COR-L47 (cell line): ENCODE measurements around the gene ZNF8.
A peak's percentile ranks its signal among the peaks of the same experiment; 100 is the strongest.

ENCODE experiments used
- DNase-seq: peaks from one replicate; lab custom pipeline; 2025; lab: John Stamatoyannopoulos, UW

ZNF8 gene

GRCh38 chr19:58296104-58296503 lies 17.3 kb downstream of the ZNF8 start:
- no peak for DNase-seq

GRCh38 chr19:58300620-58301019 lies 21.9 kb downstream of the ZNF8 start:
- DNase-seq = no peak

DNA sequence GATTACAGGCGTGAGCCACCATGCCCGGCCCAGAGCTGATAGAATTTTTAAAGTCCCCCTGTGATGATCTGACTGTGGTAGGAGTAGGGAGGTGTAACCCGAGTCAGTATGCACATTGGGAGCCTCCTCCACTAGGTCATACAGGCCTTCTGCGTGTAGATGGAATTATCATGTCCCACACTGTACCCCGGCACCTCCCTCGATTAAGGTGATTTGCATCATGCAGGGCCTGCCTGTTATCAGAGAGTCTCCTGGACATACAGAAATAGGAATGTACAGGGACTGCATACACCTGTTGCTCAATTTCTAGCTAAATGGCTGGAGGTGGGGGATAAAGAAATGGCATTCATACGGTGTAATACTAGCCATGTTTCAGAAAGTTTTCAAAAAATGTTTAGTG lies 25.5 kb downstream of the ZNF8 start:
- DNase-seq = no peak

- no peak for DNase-seq
These were observed 26.0 kb downstream of the ZNF8 start for GRCh38 chr19:58304748-58305064.

- DNase-seq = peak; percentile 91
These were observed 26.5 kb downstream of the ZNF8 start, which contains the start of gene ERVK3-1 for GRCh38 chr19:58305065-58305931. Gene ERVK3-1, plus strand, starts transcription at chr19:58305377. Its CDS starts 6,792 bp downstream, at chr19:58312169.

DNA sequence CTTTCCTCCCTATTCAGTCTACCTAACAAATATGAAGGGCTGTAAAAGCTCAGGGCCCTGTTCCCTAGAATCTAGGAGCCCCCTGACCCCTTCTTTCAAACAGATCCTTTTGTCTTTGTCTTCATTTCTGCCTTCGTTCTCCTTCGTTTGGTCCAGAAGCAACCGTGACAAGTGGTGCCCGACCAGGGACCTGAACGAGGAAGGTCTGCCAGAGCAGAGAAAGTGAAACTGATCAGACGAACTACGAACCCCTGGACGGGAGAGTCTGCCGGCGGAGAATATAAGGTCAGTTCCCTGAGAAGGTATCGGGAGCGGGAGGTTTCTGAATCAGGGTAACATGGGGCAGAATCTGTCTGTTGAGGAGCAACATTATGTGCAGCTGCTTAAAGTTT lies 27.2 kb downstream of the ZNF8 start:
- no peak for DNase-seq

- no peak for DNase-seq
These were observed 29.0 kb downstream of the ZNF8 start for GRCh38 chr19:58307736-58308135.

GRCh38 chr19:58310685-58311084 lies 31.9 kb downstream of the ZNF8 start:
- DNase-seq = peak; percentile 22

GRCh38 chr19:58311345-58311865 lies 32.6 kb downstream of the ZNF8 start:
- DNase-seq = no peak

DNA sequence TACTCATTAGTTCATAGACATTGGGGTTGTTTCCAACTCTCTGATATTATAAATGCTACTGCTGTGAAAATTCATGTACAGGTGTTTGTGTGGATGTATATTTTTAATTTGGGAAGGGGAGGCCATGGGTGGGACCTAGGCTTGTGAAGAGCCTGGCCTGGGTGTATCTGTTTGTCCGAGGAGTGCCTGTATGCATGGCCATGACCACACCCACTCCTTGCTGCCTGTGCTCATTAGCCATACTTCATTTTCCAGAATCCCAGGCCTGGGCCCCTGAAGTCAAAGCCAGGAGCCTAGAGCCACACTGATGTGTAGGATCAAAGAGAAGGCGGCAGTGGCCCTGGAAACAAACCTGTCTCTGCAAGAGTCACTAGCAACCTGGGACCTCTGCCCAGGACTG lies 36.8 kb downstream of the ZNF8 start:
- DNase-seq = no peak

DNA sequence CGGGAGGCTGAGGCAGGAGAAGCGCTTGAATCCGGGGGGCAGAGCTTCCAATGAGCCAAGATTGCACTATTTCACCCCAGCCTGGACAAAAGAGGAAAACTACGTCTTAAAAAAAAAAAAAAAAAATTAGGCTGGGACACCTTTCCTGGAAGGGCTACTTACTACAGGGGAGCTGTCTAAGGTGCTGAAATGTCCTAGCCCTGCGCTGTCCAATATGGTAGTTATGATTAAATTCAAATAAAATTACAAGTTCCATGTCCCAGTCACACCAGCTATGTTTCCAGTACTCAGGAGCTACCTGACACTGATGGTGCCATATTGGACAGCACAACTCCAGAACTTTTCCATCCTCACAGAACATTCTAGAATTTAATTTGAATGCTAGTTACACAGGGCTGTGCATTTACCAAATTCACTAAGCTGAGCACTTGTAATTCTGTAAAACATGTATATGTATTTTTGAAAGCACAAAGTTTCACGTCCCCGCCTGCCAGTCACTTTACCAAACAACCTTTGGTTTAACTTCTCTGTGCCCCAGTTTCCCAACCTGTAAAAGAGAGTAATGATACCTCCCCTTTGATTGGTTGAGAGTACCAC lies 38.8 kb downstream of the ZNF8 start:
- DNase-seq = no peak

GRCh38 chr19:58318297-58318696 lies 39.5 kb downstream of the ZNF8 start:
- no peak for DNase-seq

- no peak for DNase-seq
These were observed 40.5 kb downstream of the ZNF8 start for GRCh38 chr19:58319241-58319640.

- peak; percentile 46 for DNase-seq
These were observed 46.7 kb downstream of the ZNF8 start for GRCh38 chr19:58325311-58326022.

- DNase-seq = no peak
These were observed 47.8 kb downstream of the ZNF8 start for GRCh38 chr19:58326501-58326913.

GRCh38 chr19:58326914-58327726 lies 48.4 kb downstream of the ZNF8 start, which contains the start of gene ZSCAN22:
Gene ZSCAN22, plus strand, starts transcription at chr19:58326994. Its CDS starts 7,809 bp downstream, at chr19:58334803.
- peak; percentile 92 for DNase-seq

DNA sequence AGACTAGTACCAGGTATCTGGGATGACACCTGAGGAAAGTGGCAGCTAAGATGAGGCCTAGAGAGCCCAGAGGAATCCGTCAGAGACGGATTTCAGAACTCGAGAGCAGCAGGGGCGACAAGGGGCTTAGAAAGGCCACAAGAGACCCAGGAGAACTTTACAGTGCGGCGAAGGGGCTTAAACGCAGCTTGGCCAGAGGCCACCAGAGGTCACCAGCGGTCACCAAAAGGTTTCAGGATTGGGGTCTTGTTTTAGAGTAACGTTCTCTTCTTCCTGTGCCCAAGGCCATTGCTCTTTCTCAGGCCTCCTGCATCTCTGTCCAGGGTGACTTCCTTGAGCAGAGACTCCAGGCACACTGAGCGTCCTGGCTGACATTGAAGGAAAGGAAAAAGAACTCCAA lies 50.2 kb downstream of the ZNF8 start:
- no peak for DNase-seq

GRCh38 chr19:58330458-58330857 lies 51.7 kb downstream of the ZNF8 start:
- no peak for DNase-seq

DNA sequence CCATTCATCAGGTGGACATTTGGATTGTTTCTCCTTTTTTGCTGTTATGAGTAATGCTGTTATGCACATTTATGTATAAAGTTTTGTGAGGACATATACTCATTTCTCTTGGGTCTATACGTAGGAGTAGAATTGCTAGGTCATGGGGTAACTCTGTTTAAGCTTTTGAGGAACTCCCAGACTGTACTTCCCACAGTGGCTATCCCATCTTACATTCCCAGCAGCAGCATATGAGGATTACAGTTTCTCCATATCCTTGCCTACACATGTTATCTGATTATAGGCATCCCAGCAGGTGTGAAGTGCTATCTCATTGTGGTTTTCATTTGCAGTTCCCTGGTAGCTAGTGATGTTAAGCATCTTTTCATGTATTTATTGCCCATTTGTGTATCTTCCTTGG lies 53.9 kb downstream of the ZNF8 start:
- DNase-seq = no peak

DNA sequence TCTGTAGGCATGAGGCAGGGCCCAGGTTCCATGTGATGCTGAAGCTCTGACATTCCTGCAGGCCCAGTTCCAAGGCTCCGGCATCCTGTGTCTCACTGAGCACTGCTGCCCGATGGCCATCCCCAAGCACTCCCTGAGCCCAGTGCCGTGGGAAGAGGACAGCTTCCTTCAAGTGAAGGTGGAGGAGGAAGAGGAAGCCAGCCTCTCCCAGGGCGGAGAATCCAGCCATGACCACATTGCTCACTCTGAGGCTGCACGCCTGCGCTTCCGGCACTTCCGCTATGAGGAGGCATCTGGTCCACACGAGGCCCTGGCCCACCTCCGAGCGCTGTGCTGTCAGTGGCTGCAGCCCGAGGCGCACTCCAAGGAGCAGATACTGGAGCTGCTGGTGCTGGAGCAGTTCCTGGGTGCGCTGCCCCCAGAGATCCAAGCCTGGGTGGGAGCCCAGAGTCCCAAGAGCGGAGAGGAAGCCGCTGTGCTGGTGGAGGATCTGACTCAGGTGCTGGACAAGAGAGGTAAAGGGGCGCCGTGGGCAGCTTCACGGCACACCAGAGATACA lies 56.0 kb downstream of the ZNF8 start:
- no peak for DNase-seq

DNA sequence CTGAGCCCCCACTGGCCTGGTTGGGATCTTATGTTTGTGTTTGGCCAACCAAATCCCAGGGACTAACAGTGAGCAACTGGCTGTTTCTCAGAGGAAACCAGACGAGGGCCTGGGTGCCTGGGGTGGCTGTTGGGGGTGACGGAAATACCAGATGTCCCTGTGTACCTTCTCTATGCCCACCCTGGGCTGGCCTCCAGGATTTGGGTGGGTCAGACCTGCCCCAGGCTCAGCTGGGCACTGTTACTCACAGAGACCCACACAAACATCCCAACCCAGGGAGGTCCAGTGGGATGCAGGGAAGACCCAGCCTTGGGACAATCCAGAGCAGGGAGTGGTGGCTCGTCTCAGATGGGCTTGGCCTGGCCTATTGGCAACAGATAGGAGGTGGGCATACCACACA lies 56.9 kb downstream of the ZNF8 start:
- DNase-seq = no peak
